Measurements from ENCODE around the gene ARHGEF38.

DNA sequence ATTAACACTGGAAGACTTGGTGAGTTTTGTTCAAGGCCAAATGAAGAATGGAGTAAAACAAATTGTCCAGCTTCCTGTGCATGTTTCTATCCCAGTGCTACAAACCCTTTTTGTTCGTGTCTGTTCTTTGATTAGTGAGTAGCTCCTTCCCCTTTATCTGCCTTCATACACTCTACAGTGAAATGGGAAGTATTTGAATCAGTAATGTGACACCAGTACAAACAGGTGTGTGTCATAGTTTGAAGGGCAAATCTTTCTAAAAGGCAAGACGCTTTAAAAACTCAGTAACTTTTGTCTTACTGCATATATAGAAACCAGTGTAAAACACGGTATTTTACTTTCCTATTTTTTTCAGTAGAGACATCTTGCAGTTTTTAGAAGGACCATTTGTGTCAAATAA is 5.9 kb downstream of the ARHGEF38 start:
- TF ChIP-seq, protein P1, sequence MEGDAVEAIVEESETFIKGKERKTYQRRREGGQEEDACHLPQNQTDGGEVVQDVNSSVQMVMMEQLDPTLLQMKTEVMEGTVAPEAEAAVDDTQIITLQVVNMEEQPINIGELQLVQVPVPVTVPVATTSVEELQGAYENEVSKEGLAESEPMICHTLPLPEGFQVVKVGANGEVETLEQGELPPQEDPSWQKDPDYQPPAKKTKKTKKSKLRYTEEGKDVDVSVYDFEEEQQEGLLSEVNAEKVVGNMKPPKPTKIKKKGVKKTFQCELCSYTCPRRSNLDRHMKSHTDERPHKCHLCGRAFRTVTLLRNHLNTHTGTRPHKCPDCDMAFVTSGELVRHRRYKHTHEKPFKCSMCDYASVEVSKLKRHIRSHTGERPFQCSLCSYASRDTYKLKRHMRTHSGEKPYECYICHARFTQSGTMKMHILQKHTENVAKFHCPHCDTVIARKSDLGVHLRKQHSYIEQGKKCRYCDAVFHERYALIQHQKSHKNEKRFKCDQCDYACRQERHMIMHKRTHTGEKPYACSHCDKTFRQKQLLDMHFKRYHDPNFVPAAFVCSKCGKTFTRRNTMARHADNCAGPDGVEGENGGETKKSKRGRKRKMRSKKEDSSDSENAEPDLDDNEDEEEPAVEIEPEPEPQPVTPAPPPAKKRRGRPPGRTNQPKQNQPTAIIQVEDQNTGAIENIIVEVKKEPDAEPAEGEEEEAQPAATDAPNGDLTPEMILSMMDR (IDR thresholded peaks at IDR 0.05) = no peak
- TF ChIP-seq POLR2A (IDR thresholded peaks at IDR 0.05) = no peak

Measured in lower leg skin (tissue), 3 donors.